Heart left ventricle (tissue), 13 donors: ENCODE measurements around the gene SMG7.

Source experiments
- CTCF ChIP-seq, 12 donors: fragments of 200-600 bp; sonication (generic) in 4 of 12; IDR thresholded peaks; one replicate each; pipeline versions ENCODE4 v1.5.0 to v1.8.0; 2018 to 2022; ENCODE audit warnings: antibody characterized with exemption in 12 of 12, mild to moderate bottlenecking in 5 of 12
- POLR2A ChIP-seq, 2 donors: fragments of 450-650 bp; IDR thresholded peaks; one replicate each; pipeline ENCODE4 v1.6.1; 2017; ENCODE audit warnings: antibody characterized with exemption in 2 of 2, mild to moderate bottlenecking in 2 of 2, moderate library complexity in 2 of 2
- donor health status: ischemic (EF 13 %, LVEDD 7.1; RV severe dilation, severe dysfunction).
- donor health status: DM: no; HTN: yes; CAD: no.
- donor health status: DM: no; HTN: no; CAD: no.
- donor health status: ischemic (EF 25% LVEDD 6.9; RV normal size, moderate dysfunction).
- donor health status: ischemic (EF 25% LVEDD 5.7; RV mildly dilated, moderate dysfunction).
- donor health status: ischemic (EF 35%, LVEDD 5.7; RV mildly dilated, moderate dysfunction).
- donor health status: nonischemic (EF 11% LVEDD 7.7; RV severe dilation, severe dysfunction).
- donor health status: DM: yes; HTN: yes; CAD: no.
- donor health status: PGD.
- donor health status: ischemic (EF 29% LVEDD 5.4; RV normal size, mild dysfunction).
- donor health status: nonischemic (EF 23%, LVEDD 6.1; RV moderate dilation, normal function).

GRCh38 chr1:183584147-183584546, 111.8 kb downstream of the SMG7 start:
- TF ChIP-seq CTCF (IDR thresholded peaks at IDR 0.05), result no peak
- TF ChIP-seq POLR2A (IDR thresholded peaks at IDR 0.05), result no peak
